HG03135 (cell line): ENCODE data around the gene WSCD2.

Experiments used
- ATAC-seq: cut with Tn5 transposase; IDR thresholded peaks from one replicate; pipeline ENCODE4 v1.9.1; 2021; ENCODE audit warnings: mild to moderate bottlenecking, moderate library complexity; ENCODE audit not compliant: unreplicated experiment

The WSCD2 gene

DNA sequence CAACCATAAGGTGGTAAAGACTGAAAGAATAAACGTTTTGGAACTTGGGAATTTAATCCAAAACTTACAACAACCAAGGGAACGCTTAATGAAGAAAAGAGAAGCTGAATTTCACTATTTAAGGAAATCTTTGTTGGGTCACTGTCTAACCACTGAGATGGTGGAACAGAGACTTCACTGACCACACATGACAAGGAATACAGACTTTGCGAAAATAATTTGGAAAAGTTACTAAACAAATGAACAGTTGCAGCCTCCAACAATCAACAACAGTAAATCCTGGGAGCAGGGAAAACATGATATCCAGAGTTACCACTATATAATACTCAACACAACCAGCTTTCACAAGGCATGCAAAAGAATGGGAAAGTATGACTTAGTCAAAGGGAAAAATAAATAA, 131.0 kb downstream of the WSCD2 start:
- no peak for ATAC-seq

DNA sequence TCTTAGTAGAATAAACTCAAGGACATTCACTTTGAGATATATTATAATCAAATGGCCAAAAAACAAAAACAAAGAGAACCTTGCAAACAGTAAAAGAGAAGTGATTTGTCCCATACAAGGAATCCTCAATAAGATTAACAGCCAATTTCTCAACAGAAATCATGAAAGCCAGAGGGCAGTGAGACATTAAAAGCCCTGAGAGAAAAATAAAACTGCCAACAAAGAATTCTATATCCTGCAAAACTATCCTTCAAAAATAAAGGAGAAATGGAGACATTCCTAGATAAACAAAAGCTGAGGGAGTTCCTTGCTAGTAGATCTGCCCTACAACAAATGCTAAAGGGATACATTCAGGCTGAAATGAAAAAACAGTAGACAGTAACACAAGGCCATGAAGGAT, 131.9 kb downstream of the WSCD2 start:
- ATAC-seq, result no peak

DNA sequence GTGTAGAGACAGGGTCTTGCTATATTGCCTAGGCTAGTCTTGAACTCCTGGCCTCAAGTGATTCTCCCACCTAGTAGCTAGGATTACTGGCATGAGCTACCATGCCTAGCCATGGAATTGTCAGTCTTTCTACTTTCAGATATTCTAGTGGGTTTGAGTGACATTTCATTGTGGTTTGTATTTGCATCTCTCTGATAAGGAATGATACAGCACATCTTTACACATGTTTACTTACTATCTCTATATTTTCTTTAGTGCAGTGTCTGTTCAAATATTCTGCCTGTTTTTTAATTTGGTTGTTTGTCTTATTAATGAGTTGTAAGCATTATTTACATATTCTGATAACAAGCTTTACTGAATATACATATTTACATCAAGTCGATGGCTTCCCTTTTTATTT, 136.4 kb downstream of the WSCD2 start:
- no peak for ATAC-seq

- ATAC-seq, result no peak
Measured at GRCh38 chr12:108266131-108266530, 137.0 kb downstream of the WSCD2 start.

DNA sequence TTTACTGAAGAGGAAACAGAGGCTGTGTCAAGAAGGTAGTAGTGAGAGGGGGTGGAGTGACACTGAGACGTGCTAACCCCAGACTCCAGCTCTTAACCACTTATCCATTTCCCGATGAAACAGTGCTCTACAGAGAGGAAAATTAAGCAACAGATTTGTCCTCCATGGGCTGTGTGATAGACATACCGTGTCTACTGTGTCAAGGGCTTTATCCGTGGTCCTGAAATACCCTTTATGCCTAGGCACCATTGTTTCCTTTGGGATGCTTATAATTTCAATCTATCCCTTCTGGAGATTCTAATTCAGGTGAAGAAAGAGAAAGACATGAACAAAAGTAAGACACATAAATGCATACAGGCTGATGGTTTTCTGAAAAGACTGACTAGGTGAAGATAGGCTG, 138.4 kb downstream of the WSCD2 start:
- no peak for ATAC-seq

DNA sequence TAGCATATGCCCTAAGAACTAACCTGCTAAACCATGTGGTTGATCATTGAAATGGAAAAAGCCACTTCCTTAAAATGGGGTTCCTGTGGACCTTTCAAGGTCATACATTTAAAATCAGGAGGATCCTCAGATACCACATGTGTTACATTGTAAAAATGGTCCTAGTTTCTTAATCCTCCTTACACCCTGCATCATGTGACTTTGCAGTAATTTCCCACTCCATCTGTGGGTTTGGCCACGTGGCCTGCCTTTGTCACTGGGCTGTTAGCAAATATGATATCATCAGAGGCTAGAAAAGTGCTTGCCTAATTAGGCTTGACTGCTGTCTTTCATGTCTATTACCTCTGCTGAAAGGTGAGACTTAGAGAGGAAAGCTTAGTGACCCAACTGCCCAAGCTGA, 139.3 kb downstream of the WSCD2 start:
- no peak for ATAC-seq

DNA sequence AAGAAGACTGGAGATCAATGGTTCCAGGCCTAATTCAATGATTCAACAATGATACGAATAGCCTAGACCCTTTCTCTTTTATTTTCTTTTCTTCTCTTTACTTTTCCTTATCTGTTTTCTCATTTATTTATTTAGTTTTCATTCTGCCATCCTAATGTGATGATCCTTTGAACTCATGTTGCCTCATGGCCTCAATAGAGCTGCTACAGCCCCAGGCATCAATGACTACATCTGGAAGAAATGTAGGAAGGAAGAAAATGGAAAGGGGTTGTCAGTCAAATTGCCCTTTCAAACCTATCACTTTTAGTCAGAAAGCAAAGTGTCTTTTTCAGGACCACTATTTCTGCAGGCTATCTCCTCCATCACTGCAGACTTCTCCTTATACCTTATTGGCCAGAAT, 140.1 kb downstream of the WSCD2 start:
- no peak for ATAC-seq

- no peak for ATAC-seq
Measured at GRCh38 chr12:108270035-108270848, 141.2 kb downstream of the WSCD2 start.

- ATAC-seq, result no peak
Measured at GRCh38 chr12:108270849-108271143, 141.7 kb downstream of the WSCD2 start.

DNA sequence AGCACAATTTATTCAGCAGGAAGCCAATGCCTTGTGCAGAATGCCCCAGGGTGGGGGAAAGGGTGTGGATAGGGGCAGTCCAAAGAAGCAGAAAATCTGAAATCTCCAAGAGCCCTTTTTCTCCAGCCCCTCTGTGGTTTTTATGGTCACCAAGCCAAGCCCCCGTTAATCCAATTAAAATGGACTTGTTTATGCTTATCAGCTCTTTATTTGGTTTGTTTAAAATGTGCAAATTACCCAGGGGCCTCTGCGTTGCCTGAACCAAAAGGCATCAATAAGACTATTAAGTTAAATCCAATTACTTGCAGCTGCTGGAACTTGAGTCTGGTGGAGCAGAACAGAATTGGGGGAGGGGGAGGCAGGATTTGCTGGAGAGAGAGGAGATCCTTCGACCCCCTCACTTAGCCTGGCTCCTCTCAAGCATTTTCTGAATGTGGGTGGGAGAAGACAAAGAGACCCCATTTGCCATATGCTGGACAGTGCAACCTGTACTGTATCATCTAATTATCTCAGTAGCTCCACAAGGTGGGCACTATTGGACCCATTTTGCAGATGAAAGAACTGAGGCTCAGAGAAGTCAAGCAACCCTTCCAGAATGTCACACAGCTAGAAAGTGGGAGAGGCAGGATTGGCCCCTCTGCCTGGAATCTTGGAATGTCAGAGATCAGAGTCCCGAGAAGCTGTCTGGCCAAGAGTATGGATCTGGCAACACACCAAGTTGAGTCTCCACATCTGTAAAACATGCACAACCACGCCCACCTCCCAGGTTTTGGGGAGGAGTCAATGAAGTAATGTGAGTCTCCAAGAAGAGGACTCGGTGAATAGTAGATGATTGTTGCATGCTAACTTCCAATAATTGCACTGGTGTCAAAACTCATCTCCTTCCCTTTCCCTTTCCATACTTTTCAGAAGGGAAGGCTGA, 143.1 kb downstream of the WSCD2 start:
- no peak for ATAC-seq

DNA sequence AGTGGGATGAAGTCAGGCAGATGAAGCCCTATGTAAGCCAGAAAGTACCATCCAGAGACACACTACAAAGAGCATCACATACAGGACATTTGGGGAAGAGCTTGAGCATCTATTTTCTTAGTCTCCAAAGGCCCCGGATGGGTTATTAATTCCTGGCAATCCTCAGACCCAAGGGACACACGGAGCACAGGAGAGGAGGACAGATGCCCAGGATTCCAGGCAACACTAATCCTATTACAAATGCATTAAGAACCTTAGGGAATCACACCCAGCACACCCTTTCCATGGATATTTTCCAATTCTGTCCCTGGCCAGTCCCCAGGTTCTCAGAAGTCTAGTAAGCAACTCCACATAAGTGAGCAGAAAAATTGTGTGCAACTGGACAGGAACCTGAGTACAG, 144.1 kb downstream of the WSCD2 start:
- ATAC-seq, result no peak

- ATAC-seq, result no peak
Measured at GRCh38 chr12:108277613-108278012, 148.5 kb downstream of the WSCD2 start.

GRCh38 chr12:108282160-108282559, 153.1 kb downstream of the WSCD2 start:
- no peak for ATAC-seq

- ATAC-seq, result no peak
Measured at GRCh38 chr12:108282676-108283075, 153.6 kb downstream of the WSCD2 start.

DNA sequence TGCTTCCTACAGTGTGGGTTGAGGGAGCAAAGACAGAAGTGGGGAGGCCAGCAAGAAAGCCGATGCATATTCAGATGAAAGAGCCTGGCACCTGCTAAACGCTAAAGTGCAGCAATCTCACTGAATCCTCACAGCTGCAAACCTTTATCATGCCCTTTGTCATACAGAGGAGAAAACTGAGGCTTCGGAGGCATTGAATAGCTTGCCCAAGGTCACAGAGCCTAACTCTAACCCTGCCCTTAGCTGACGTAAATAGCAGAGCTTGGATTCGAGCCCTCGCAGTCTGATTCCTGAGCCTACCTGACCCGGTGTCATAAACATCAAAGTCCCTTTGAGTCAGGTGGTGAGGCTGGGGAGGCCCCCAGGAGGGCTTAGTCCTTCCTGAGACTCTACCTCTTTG, 155.1 kb downstream of the WSCD2 start:
- no peak for ATAC-seq

- no peak for ATAC-seq
Measured at GRCh38 chr12:108285016-108285415, 155.9 kb downstream of the WSCD2 start.

GRCh38 chr12:108287227-108287626, 158.1 kb downstream of the WSCD2 start:
- no peak for ATAC-seq

GRCh38 chr12:108289350-108290161, 160.5 kb downstream of the WSCD2 start:
- ATAC-seq, result no peak

GRCh38 chr12:108295641-108296040, 166.6 kb downstream of the WSCD2 start:
- no peak for ATAC-seq

DNA sequence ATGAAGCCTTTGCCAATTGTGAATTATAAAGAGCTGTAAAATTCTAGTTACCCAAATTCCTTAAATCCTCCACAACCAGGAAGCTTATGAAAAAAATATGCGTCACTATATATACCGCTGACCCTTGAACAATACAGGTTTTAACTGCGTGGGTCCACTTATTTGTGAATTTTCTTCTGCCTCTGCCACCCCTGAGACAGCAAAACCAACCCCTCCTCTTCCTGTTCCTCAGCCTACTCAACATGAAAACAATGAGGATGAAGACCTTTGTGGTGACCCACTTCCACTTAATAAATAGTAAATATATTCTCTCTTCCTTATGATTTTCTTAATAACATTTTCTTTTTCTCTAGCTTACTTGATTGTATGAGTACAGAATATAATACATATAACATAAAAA, 167.9 kb downstream of the WSCD2 start:
- no peak for ATAC-seq

DNA sequence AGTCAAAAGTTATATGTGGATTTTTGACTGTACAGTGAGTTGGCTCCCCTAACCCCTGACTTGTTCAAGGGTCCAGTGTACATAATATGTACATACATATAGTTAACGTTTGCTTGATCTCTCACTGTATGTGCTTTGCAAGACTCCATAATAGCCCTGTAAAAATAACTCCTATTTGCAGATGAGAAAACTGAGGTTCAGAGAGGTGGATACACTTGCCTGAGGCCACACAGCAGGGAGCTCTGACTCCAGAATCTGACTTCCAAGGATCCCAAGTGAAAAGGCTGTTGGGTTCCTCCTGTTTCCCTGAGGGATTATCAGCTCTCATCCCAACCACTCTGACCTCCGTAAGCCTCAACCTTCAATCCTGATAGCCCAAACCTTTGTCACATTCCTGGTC, 168.3 kb downstream of the WSCD2 start:
- no peak for ATAC-seq
